K562 (cell line): ENCODE data around the gene CXCL14. TPM values are rescaled to one million over a fixed set of nuclear protein-coding genes. Genes with fewer than 3 reads are reported as not detected.

Experiments used
- ATAC-seq: fragments of 200-7000 bp; cut with Tn5 transposase; 3 replicates; pipeline ENCODE4 v1.9.1; 2020; ENCODE audit warnings: moderate library complexity
- BruUV-seq: library from RNA; stranded (reverse); fragments of 400-500 nt; replicated peaks from 2 replicates; lab custom pipeline; 2021; lab: Mats Ljungman, UMichigan
- CTCF ChIA-PET: fragments of 300-600 bp; formaldehyde crosslinking; extraction: SDS; loops from one replicate; lab custom pipeline; 2021; ENCODE audit warnings: low intra/inter-chr PET ratio; lab: Yijun Ruan, JAX
- POLR2A ChIA-PET: fragments of 300-600, 350-650 bp; sonication (Branson Sonifier 250); formaldehyde crosslinking; extraction: SDS; loops from one replicate; lab custom pipeline; 2021; ENCODE audit warnings: antibody characterized with exemption, inconsistent platforms; lab: Yijun Ruan, JAX
- DNase-seq, 4 experiments: peaks; one replicate each; pipeline versions ENCODE4 v3.0.0 to v3.0.0-alpha.2; 2011 to 2018; ENCODE audit warnings: low spot score in 3 of 4, mixed read lengths in 3 of 4; ENCODE audit errors: extremely low read depth in 1 of 4
- FAIRE-seq: peaks from 2 replicates; lab custom pipeline; 2011; peaks lifted over from hg19 to GRCh38; lab: Jason Lieb, UNC
- H2AFZ ChIP-seq: 2 replicates; pipeline ENCODE4 v1.6.0; 2011; ENCODE audit warnings: low read depth, low read length, control low read depth, inconsistent platforms
- H3K27ac ChIP-seq: fragments of 200-600 bp; 3 replicates; pipeline ENCODE4 v1.8.0; 2011; ENCODE audit warnings: low read depth, mild to moderate bottlenecking, control low read depth, inconsistent platforms, low read length, moderate library complexity, mixed read lengths; ENCODE audit errors: extremely low read depth
- H3K27me3 ChIP-seq, 2 experiments: fragments of 300-600 bp in 1 of 2; 2 replicates in 1 of 2; 3 replicates in 1 of 2; pipeline versions ENCODE4 v1.6.0 to v1.8.0; 2011; ENCODE audit warnings: inconsistent platforms in 2 of 2, low read length in 2 of 2, mild to moderate bottlenecking in 1 of 2, mixed read lengths in 1 of 2, moderate library complexity in 1 of 2; ENCODE audit not compliant: control insufficient read depth in 2 of 2, insufficient read depth in 2 of 2
- H3K36me3 ChIP-seq: fragments of 300-600 bp; 3 replicates; pipeline ENCODE4 v1.8.0; 2011; ENCODE audit warnings: mild to moderate bottlenecking, low read length, inconsistent platforms; ENCODE audit not compliant: control insufficient read depth, insufficient read depth
- H3K4me1 ChIP-seq, 2 experiments: fragments of 200-600 bp in 1 of 2; replicated peaks in 1 of 2; 2 replicates in 1 of 2; 3 replicates in 1 of 2; pipeline versions ENCODE4 v1.5.1 to v1.8.0; 2011; ENCODE audit warnings: inconsistent platforms in 2 of 2, low read length in 2 of 2, mild to moderate bottlenecking in 1 of 2, mixed read lengths in 1 of 2, moderate library complexity in 1 of 2; ENCODE audit not compliant: control insufficient read depth in 2 of 2, insufficient read depth in 2 of 2
- H3K4me2 ChIP-seq: 2 replicates; pipeline ENCODE4 v1.6.1; 2011; ENCODE audit warnings: low read length, control low read depth, inconsistent platforms, mixed read lengths; ENCODE audit not compliant: insufficient read depth
- H3K4me3 ChIP-seq: fragments of 200-600 bp; sonication (generic), shearing (Covaris generic); 2 replicates; pipeline ENCODE4 v1.5.1; 2016; ENCODE audit warnings: control low read depth, inconsistent platforms
- H3K79me2 ChIP-seq: fragments of 200-600 bp; 3 replicates; pipeline ENCODE4 v1.8.0; 2011; ENCODE audit warnings: low read length, inconsistent platforms; ENCODE audit not compliant: control insufficient read depth, insufficient read depth
- H3K9ac ChIP-seq, 2 experiments: 2 replicates each; pipeline versions ENCODE4 v1.6.0 to v1.6.1; 2011; ENCODE audit warnings: low read depth in 2 of 2, low read length in 2 of 2, control low read depth in 1 of 2, inconsistent platforms in 1 of 2, mild to moderate bottlenecking in 1 of 2, mixed read lengths in 1 of 2; ENCODE audit not compliant: insufficient read depth in 1 of 2
- H3K9me1 ChIP-seq: one replicate; pipeline ENCODE4 v1.6.0; 2011; ENCODE audit warnings: inconsistent platforms, mild to moderate bottlenecking, low read length, moderate library complexity; ENCODE audit not compliant: control insufficient read depth, insufficient read depth
- H3K9me3 ChIP-seq: replicated peaks from 2 replicates; pipeline ENCODE4 v1.5.1; 2011; ENCODE audit warnings: low read depth, low read length, inconsistent platforms; ENCODE audit not compliant: control insufficient read depth, insufficient read depth
- H4K20me1 ChIP-seq: replicated peaks from 2 replicates; pipeline ENCODE4 v1.6.1; 2011; ENCODE audit warnings: low read length, inconsistent platforms, mixed read lengths; ENCODE audit not compliant: control insufficient read depth, insufficient read depth
- ESRRB ChIP-seq: fragments of 250-450 bp; sonication (Bioruptor Pico); IDR thresholded peaks from 2 replicates; pipeline ENCODE4 v1.5.0; 2020; ENCODE audit warnings: mild to moderate bottlenecking, moderate library complexity, borderline replicate concordance
- HDAC1 ChIP-seq, 2 experiments: fragments of 450-650 bp; IDR thresholded peaks; 2 replicates each; pipeline ENCODE4 v1.6.1; 2016 to 2017; ENCODE audit warnings: inconsistent platforms in 1 of 2, mild to moderate bottlenecking in 1 of 2, moderate library complexity in 1 of 2
- MBD1 ChIP-seq: fragments of 250-450 bp; sonication (Bioruptor Pico); IDR thresholded peaks from 2 replicates; pipeline ENCODE4 v1.8.0; 2022; ENCODE audit warnings: inconsistent platforms
- RBBP5 ChIP-seq: fragments of 200-600 bp; sonication (generic); IDR thresholded peaks from 2 replicates; pipeline ENCODE4 v1.6.1; 2012; ENCODE audit warnings: borderline replicate concordance, mild to moderate bottlenecking, low read length, control low read depth, inconsistent platforms; ENCODE audit not compliant: insufficient read depth, poor library complexity, severe bottlenecking
- ZBTB2 ChIP-seq: fragments of 450-650 bp; IDR thresholded peaks from 2 replicates; pipeline ENCODE4 v1.6.1; 2016; ENCODE audit warnings: antibody characterized with exemption
- ZBTB8A ChIP-seq: fragments of 450-650 bp; IDR thresholded peaks from 2 replicates; pipeline ENCODE4 v1.6.1; 2018; ENCODE audit warnings: mild to moderate bottlenecking, moderate library complexity; ENCODE audit not compliant: partially characterized antibody
- ZNF592 ChIP-seq: fragments of 450-650 bp; IDR thresholded peaks from 2 replicates; pipeline ENCODE4 v1.6.1; 2017; ENCODE audit warnings: antibody characterized with exemption, mild to moderate bottlenecking
- ZNF778 ChIP-seq: fragments of 450-650 bp; formaldehyde crosslinking; IDR thresholded peaks from 2 replicates; pipeline ENCODE4 v1.4.0; 2020; ENCODE audit warnings: mild to moderate bottlenecking, moderate library complexity
- WGBS: fragments of 100-300 bp; shearing (Covaris generic); methylation state at CpG from one replicate; pipeline ENCODE4 v1.1.6; 2016; ENCODE audit warnings: low coverage, mixed read lengths; ENCODE audit not compliant: insufficient coverage; ENCODE audit errors: missing lambda C conversion rate; 5-methylcytosine and 5-hydroxymethylcytosine counted together
- in situ Hi-C: fragments of 300-500 bp; cut with MboI; formaldehyde crosslinking; loops from 4 replicates; pipeline ENCODE4 v1.15.0; 2018; ENCODE audit warnings: inconsistent platforms, mixed read lengths
- intact Hi-C: fragments of 100-400 bp; cut with micrococcal nuclease; formaldehyde crosslinking; loops from 2 replicates; pipeline ENCODE4 v1.14.2; 2022
- polyA plus RNA-seq, 8 experiments: library from polyadenylated mRNA; depleted of rRNA in 4 of 8; stranded (reverse) in 5 of 8; unstranded in 3 of 8; fragments of >200 nt; fragmentation: Nextera tagmentation in 2 of 8; fragmentation: Illumina TruSeq in 1 of 8; extraction: Ambion mirVana in 2 of 8; extraction: Trizol in 1 of 8; gene quantifications; 2 replicates each; pipeline versions ENCODE4 v1.2.1 to v1.2.3, GENCODE V29; 2011 to 2014; ENCODE audit warnings: inconsistent platforms in 1 of 8, missing spikeins in 1 of 8
- total RNA-seq, 7 experiments: library from RNA; depleted of rRNA in 6 of 7; stranded (reverse); fragments of >200 nt in 6 of 7; fragmentation: Illumina TruSeq in 2 of 7; extraction: Trizol in 2 of 7; gene quantifications; 2 replicates each; pipeline versions ENCODE4 v1.2.1 to v1.2.3, GENCODE V29; 2011 to 2021; ENCODE audit warnings: low replicate concordance in 1 of 7

Gene CXCL14
- total and polyA plus RNA-seq, 9 of the 15 experiments (the other 6 are each of a cell fraction or from before 2014, with no cell fraction given) = not detected

- TF ChIP-seq ZBTB8A = no peak
- no peak for TF ChIP-seq ZNF778 (CRISPR knock-in tag)
- no peak for TF ChIP-seq RBBP5
- TF ChIP-seq ZBTB2 = no peak
- no peak for TF ChIP-seq HDAC1 (IDR thresholded peaks at IDR 0.05)
- TF ChIP-seq ESRRB (CRISPR knock-in tag) = no peak
- no peak for TF ChIP-seq ZNF592
- no peak for TF ChIP-seq MBD1 (CRISPR knock-in tag)
- no peaks in the 10 kb centered on the region for H3K9me1 ChIP-seq
- peaks cover 0 to 5% of the 10 kb centered on the region in 2 experiments; a peak in 2 of 5 replicates for H3K4me1 ChIP-seq
- no peak overlapping the region for H3K4me3 ChIP-seq
- no peaks in the 10 kb centered on the region for H3K9me3 ChIP-seq
- H3K36me3 ChIP-seq = no peaks in the 10 kb centered on the region
- CTCF ChIA-PET = no interaction called here
- 23% methylated on average over 9 of the region's 9 CpGs for WGBS
- intact Hi-C loops = no loop called here
- no peak for FAIRE-seq
- H3K27ac ChIP-seq = no peak overlapping the region
- no peak overlapping the region for H3K9ac ChIP-seq
- no peak overlapping the region for H3K4me2 ChIP-seq
- ATAC-seq = no peak
- no TSS peak for BruUV-seq
- in situ Hi-C loops = no loop called here
- H2AFZ ChIP-seq = no peak overlapping the region
- H3K79me2 ChIP-seq = no peaks in the 10 kb centered on the region
- peaks cover 0 to 12% of the 10 kb centered on the region in 2 experiments; a peak in 1 of 5 replicates for H3K27me3 ChIP-seq
- POLR2A ChIA-PET = interaction anchor here (0.9 kb wide), 1 partner anchor 10 kb away, joined by 3 read pairs; no protein-coding TSS in a partner anchor
- no peak for DNase-seq
- H4K20me1 ChIP-seq = no peaks in the 10 kb centered on the region
These were observed 20.1 kb upstream of the CXCL14 start for GRCh38 chr5:135598691-135599395.
